DND-41 (cell line): ENCODE results near the gene STK32C.

Source experiments
- EZH2 ChIP-seq: IDR thresholded peaks from 3 replicates; pipeline ENCODE4 v1.6.1; 2012; ENCODE audit warnings: borderline replicate concordance, low read depth, mild to moderate bottlenecking, moderate library complexity, low read length, inconsistent platforms; ENCODE audit not compliant: severe bottlenecking
- TF ChIP-seq, protein P1 (sequence below): IDR thresholded peaks from 2 replicates; pipeline ENCODE4 v1.5.1; 2012; ENCODE audit warnings: borderline replicate concordance, low read length, moderate library complexity, mild to moderate bottlenecking; ENCODE audit not compliant: poor library complexity, severe bottlenecking; ENCODE audit errors: extremely low read depth

DNA sequence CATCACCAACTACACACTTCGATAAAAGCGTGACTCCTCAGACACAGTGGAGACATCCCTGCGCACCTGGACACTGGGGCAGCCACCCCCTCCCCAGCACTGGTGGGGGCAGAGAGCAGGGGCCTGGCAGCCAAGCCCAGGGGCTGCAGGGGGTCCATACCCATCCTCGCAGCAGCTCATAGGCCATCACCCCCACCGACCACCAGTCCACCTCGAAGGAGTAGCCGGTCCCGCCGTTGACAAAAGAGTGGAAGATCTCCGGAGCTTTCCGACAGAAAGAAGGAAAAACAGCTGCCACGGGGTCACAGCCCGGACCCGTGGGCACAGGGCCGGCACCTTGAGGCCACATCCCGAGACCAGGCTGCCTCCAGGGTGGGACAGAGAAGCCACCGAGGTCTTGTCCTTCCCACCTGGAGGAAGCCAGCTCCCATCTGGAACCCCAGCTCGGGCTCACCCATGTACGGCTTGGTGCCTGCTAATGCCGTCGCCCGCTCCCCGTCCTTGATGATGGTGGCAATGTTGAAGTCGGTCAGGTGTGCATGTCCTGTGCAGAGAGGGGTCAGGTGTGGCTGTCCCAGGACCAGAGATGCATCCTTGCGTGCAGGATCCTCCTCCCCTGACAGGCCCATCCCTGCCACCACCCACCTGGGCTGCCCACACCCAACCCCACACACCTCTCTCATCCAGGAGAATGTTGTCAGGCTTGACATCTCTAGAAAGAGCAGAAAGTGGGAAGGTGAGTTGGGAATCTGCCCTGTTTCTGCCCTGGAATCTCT lies 82.5 kb downstream of the STK32C start:
- TF ChIP-seq, protein P1, sequence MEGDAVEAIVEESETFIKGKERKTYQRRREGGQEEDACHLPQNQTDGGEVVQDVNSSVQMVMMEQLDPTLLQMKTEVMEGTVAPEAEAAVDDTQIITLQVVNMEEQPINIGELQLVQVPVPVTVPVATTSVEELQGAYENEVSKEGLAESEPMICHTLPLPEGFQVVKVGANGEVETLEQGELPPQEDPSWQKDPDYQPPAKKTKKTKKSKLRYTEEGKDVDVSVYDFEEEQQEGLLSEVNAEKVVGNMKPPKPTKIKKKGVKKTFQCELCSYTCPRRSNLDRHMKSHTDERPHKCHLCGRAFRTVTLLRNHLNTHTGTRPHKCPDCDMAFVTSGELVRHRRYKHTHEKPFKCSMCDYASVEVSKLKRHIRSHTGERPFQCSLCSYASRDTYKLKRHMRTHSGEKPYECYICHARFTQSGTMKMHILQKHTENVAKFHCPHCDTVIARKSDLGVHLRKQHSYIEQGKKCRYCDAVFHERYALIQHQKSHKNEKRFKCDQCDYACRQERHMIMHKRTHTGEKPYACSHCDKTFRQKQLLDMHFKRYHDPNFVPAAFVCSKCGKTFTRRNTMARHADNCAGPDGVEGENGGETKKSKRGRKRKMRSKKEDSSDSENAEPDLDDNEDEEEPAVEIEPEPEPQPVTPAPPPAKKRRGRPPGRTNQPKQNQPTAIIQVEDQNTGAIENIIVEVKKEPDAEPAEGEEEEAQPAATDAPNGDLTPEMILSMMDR = no peak
- no peak for TF ChIP-seq EZH2
